Activated CD4-positive, alpha-beta T cell treated with anti-CD3 and anti-CD28 coated beads for 24 hours (primary cell): ENCODE measurements around the gene CAP1.
A peak's percentile ranks its signal among the peaks of the same experiment; 100 is the strongest.

ENCODE experiments used
- DNase-seq, 2 donors: peaks; one replicate each; pipeline ENCODE4 v3.0.0-alpha.2; 2020; ENCODE audit warnings: low read depth in 2 of 2

Gene CAP1

DNA sequence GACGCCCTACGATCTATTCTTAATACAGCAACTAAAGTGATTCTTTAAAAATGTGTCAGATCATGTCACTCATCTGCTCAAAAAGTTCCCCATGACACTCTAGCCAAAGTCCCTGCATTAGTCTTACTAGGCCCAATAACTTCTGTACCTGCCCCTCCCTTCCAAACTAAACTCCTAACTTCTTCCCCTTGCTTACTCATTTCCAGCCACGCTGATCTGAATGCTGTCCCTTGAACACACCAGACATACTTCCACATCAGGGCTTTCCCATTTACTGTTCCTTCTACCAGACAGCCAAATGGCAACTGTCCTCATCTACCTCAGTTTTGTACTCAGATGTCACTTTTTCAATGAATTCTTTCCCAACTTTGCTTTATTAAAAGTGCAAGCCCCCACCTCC, 55.3 kb downstream of the CAP1 start:
- no peak for DNase-seq

DNA sequence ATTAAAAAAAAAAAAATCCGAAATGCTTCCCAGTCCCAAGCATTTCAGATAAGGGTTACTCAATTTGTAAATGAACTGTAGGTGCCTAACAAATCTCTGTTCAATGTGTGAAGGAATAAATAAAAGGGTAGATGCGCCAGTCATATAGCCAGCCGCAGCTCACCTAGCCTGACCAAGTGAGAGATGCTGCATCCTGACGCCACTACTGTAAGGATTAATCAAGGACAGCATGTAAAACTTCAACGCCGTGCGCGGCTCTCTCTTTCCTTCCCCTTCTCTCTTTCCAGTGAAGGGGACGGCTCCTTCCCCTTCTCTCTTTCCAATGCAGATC, 56.1 kb downstream of the CAP1 start:
- no peak for DNase-seq

DNA sequence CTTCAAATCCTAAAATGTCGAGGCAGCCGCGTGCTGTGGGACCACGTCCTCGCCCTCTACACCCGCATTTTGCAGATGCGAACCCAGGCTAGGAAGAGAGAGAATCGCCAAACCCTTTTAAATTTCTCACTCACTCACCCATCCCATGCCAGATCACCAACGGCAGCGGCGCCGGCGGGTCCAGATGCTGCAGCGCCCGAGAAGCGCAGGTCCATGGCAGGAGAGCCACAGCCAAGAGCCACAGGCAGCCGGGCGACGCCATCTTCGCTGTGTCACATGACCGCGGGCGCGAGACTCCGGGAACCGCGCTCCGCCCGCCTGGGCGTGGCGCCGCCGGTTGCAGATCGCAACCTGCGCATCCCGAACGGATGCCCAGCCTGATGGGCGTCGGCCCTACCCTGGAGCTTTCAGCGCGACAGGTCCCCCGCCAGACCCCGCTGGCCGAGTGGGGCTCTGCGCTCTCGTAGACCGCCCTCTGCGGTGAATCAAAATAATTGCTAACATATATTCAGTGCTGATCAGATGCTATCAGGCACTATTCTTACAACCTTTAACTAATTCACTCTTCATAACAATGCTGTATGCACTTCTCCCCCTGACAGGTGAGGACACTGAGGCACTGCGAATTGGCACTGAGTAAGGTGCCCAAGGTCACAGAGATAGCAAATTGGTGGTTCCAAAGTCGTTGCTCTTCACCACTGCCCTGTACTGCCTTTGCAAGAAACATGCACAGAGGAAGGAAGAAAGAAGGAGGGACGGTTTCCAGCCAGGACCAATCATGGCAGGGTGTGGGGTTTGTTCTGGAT, 56.7 kb downstream of the CAP1 start, which contains the start of gene PPT1:
PPT1 (minus strand) TSS at position 276 of the 806 bp plus-strand sequence; CDS start at position 262, 14 bp downstream.
- peak; percentile 62 to 66 for DNase-seq

DNA sequence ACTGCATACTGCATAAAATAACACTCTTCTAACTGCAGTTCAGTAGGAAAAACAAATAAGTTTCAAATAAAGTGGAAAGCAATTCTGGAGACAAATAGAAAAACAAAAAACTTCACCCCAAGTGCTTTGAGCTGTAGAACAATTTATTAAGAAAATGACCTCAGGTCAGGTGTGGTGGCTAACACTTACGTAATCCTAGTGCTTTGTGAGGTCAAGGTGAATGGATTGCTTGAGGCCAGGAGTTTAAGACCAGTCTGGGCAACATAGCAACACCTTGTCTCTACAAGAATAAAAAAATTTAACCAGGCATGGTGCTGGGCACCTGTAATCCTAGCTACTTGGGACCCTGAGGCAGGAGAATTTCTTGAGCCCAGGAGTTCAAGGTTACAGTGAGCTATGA, 61.5 kb downstream of the CAP1 start:
- DNase-seq: no peak

DNA sequence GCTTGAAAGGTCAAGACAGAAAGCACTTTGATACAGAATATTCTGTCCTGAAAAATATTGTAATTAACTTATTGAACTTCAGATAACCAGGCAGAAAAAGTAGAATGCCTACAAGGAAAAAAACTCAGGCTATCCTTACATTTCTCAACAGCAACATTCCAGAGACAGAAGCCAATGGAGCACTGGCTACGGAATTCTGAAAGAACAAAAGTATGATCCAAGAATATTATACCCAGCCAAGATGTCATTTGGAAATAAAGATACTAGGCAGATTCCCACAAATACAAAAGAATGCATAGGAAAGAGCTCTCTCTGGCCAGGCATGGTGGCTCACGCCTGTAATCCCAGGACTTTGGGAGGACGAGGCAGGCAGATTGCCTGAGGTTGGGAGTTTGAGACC, 62.4 kb downstream of the CAP1 start:
- DNase-seq: no peak

DNA sequence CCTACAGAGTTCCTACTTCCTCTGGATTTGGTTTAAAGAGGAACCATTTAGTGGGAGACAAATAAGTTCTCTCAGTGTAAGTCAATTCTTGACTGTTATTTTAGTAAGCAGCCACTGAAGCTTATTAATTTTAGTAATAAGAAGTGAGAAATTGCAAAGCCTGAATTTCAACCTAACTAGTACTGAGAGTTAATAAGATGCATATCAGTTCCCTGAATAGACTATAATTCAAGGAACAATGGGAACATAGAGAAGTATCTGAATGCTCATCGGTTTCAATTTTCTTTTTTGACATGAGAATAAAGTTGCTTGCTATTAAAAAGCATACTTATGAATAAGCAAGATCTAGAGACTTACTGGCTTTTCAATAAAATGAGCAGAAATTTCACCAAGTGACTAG, 64.5 kb downstream of the CAP1 start:
- no peak for DNase-seq

DNA sequence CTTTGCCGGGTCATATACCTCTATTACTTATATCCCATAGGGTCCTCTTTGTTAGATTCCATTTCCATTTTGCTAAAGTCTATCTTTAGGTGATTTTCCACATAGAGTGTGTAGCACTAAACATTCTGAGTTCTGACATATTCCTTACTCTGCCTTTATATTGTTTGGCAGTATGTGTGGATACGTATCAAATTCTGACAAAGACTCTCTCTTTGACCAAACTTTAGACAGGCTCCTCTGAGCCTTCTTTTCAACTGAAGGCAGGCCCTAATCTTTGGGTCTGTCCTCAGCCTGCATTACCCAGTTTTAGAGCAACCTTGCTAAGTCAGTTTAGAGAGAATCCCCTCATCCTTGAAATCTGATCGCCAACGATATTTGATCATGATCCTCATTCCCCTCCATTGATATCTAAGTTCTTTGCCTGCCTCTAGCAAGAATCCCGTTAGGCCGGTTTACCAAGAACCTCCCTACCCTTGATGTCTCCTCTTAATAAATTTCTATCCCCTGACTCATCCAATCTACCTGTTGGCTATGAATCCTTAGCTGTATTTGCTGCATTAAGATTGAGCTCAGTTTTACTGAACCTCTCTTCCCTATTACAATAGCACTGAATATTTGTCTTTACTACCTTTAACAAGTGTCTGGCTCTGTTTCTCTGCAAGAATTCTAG, 66.9 kb downstream of the CAP1 start:
- DNase-seq: no peak

- DNase-seq: no peak
These were observed 69.9 kb downstream of the CAP1 start for GRCh38 chr1:40110389-40110788.

DNA sequence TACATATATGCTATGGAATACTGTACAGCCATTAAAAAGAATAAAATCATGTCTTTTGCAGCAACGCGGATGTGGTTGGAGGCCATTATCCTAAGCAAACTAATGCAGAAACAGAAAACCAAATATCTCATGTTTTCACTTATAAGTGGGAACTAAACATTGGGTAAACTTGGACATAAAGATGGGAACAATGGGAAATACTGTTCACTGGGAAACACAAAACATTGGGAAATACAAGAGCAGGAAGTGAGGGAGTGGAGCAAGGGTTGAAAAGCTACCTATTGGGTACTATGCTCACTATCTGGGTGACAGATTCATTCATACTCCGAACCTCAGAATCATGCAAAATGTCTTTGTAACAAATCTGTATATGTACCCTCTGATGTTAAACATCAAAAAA, 73.9 kb downstream of the CAP1 start:
- DNase-seq: no peak

GRCh38 chr1:40120128-40120527, 79.6 kb downstream of the CAP1 start:
- DNase-seq: no peak
